Measurements from ENCODE around the gene SIAH1.

- TF ChIP-seq CTCF (IDR thresholded peaks at IDR 0.05) (no peak), POLR2A (IDR thresholded peaks at IDR 0.05) (no peak)
These were observed 13.8 kb downstream of the SIAH1 start for GRCh38 chr16:48371393-48371780.

Data from prostate gland (tissue), 2 donors.